ENCODE results near the gene LRRN3. TPM values are rescaled to one million over a fixed set of nuclear protein-coding genes. Genes with fewer than 3 reads are reported as not detected.

The LRRN3 gene
- total and polyA plus RNA-seq, 10 of the 15 experiments (the other 5 are each of a cell fraction or from before 2014, with no cell fraction given), result 0.02 to 0.24 (median 0.11) TPM; not detected in 3

- no peak for TF ChIP-seq CBX5 (IDR thresholded peaks at IDR 0.05; ENCODE audit: low read depth)
- no peak for TF ChIP-seq BCL3 (IDR thresholded peaks at IDR 0.05; ENCODE audit: borderline replicate concordance, insufficient read depth, low read depth, low read length, poor library complexity, severe bottlenecking)
- no peak for TF ChIP-seq EED (IDR thresholded peaks at IDR 0.05; ENCODE audit: low read depth)
- TF ChIP-seq SREBF1 (IDR thresholded peaks at IDR 0.05; ENCODE audit: low read length), result no peak
- no peak for TF ChIP-seq MYC (IDR thresholded peaks at IDR 0.05; ENCODE audit: insufficient read depth, insufficient read length, insufficient replicate concordance, low read length, severe bottlenecking)
- TF ChIP-seq YY1 (IDR thresholded peaks at IDR 0.05; ENCODE audit: low read depth, low read length), result no peak
- no peak for TF ChIP-seq ATF7 (IDR thresholded peaks at IDR 0.05; ENCODE audit: low read depth)
- no peak for TF ChIP-seq ESRRA (IDR thresholded peaks at IDR 0.05; ENCODE audit: low read length)
- TF ChIP-seq SRF (IDR thresholded peaks at IDR 0.05; ENCODE audit: low read depth in 2 of 2, low read length in 2 of 2), result no peak
- CTCF ChIA-PET, result no interaction called here
- in situ Hi-C loops (cut with MboI) (no loop called here), intact Hi-C loops (cut with micrococcal nuclease; ENCODE audit: unreplicated experiment) (loop anchor here (10.0 kb wide), 1 partner anchor 658 kb away; no protein-coding TSS in a partner anchor)
- H3K27me3 ChIP-seq (replicated peaks in 1 of 2; ENCODE audit: control insufficient read depth in 2 of 2, insufficient read depth in 2 of 2, low read length in 1 of 2), result no peaks in the 10 kb centered on the region
- no peak overlapping the region for H3K9ac ChIP-seq (ENCODE audit: control insufficient read depth, insufficient read depth, low read length)
- no peaks in the 10 kb centered on the region for H4K20me1 ChIP-seq (ENCODE audit: control insufficient read depth, insufficient read depth)
- H2AFZ ChIP-seq (ENCODE audit: control insufficient read depth, low read depth, low read length), result no peak overlapping the region; the same call in 1 of the 2 replicates
- H3K36me3 ChIP-seq (ENCODE audit: control insufficient read depth in 2 of 2, insufficient read depth in 2 of 2, low read length in 1 of 2), result no peaks in the 10 kb centered on the region
- no peaks in the 10 kb centered on the region for H3K79me2 ChIP-seq (ENCODE audit: control insufficient read depth, insufficient read depth, low read length)
- WGBS (ENCODE audit: insufficient coverage, insufficient replicate concordance, low lambda C conversion rate, missing lambda C conversion rate), result 99% methylated on average over 4 of the region's 4 CpGs
- ATAC-seq (no peak), FAIRE-seq (no peak), DNase-seq (ENCODE audit: low read depth, low spot score) (no peak)
- no peak overlapping the region for H3K27ac ChIP-seq (ENCODE audit: control insufficient read depth, insufficient read depth)
- SMC1A ChIA-PET (ENCODE audit: uncharacterized antibody, unreplicated experiment), result interaction anchor here (1.2 kb wide), 2 partner anchors 10 to 20 kb away, joined by 3 to 8 read pairs; no protein-coding TSS in a partner anchor
- RAD21 ChIA-PET (ENCODE audit: unreplicated experiment), result no interaction called here
- H3K4me1 ChIP-seq (ENCODE audit: control insufficient read depth, insufficient read depth, low read length), result peaks cover 11% of the 10 kb centered on the region
- no peak overlapping the region for H3K4me2 ChIP-seq (ENCODE audit: control insufficient read depth, insufficient read depth)
- no TSS peak for BruUV-seq (replicated peaks)
- no peak overlapping the region for H3K4me3 ChIP-seq
- no peaks in the 10 kb centered on the region; the same call in 1 of the 3 replicates for H3K9me3 ChIP-seq (replicated peaks; ENCODE audit: control insufficient read depth, insufficient read depth, low read length)
- POLR2A ChIA-PET, result no interaction called here
These were observed 12.2 kb downstream of the LRRN3 start for GRCh38 chr7:111103136-111103535.

Data from GM12878 (cell line).